IMR-90 (cell line): ENCODE results near the gene TOMM6. TPM values are rescaled to one million over a fixed set of nuclear protein-coding genes. Genes with fewer than 3 reads are reported as not detected.

ENCODE experiments used
- ATAC-seq: fragments of 200-7000 bp; cut with Tn5 transposase; 2 replicates; pipeline ENCODE4 v1.9.1; 2020; ENCODE audit warnings: low read depth, mild to moderate bottlenecking, moderate library complexity
- BruUV-seq: library from RNA; stranded (reverse); fragments of 400-500 nt; replicated peaks from 2 replicates; lab custom pipeline; 2021; lab: Mats Ljungman, UMichigan
- CTCF ChIA-PET: fragments of 300-600 bp; formaldehyde crosslinking; extraction: SDS; loops from one replicate; lab custom pipeline; 2021; ENCODE audit warnings: antibody characterized with exemption; lab: Yijun Ruan, JAX
- POLR2A ChIA-PET: fragments of 300-600 bp; sonication (Branson Sonifier 250); formaldehyde crosslinking; loops from one replicate; lab custom pipeline; 2022; ENCODE audit warnings: antibody characterized with exemption; ENCODE audit not compliant: unreplicated experiment; lab: Charles Lee
- DNase-seq: peaks from one replicate; pipeline ENCODE4 v3.0.0; 2013
- H2AFZ ChIP-seq: replicated peaks from 2 replicates; pipeline ENCODE3; 2013; ENCODE audit warnings: low read length, mild to moderate bottlenecking; ENCODE audit not compliant: poor library complexity
- H2AK5ac ChIP-seq: 2 replicates; pipeline ENCODE4 v1.6.1; 2013; ENCODE audit warnings: low read depth, low read length, inconsistent platforms
- H2AK9ac ChIP-seq: replicated peaks from 2 replicates; pipeline ENCODE3; 2013; ENCODE audit warnings: mild to moderate bottlenecking, low read depth, low read length, moderate library complexity; ENCODE audit not compliant: poor library complexity
- H2BK120ac ChIP-seq: 2 replicates; pipeline ENCODE4 v1.6.1; 2013; ENCODE audit warnings: low read depth, low read length, inconsistent platforms
- H2BK15ac ChIP-seq: 3 replicates; pipeline ENCODE4 v1.6.1; 2013; ENCODE audit warnings: low read depth, low read length, inconsistent platforms
- H2BK20ac ChIP-seq: 2 replicates; pipeline ENCODE4 v1.6.1; 2013; ENCODE audit warnings: low read depth, mild to moderate bottlenecking, inconsistent platforms, low read length, moderate library complexity
- H2BK5ac ChIP-seq: 2 replicates; pipeline ENCODE4 v1.6.1; 2013; ENCODE audit warnings: mild to moderate bottlenecking, low read depth, low read length, inconsistent platforms; ENCODE audit not compliant: poor library complexity, severe bottlenecking
- H3K14ac ChIP-seq: replicated peaks from 2 replicates; pipeline ENCODE4 v1.6.1; 2013; ENCODE audit warnings: low read depth, low read length, inconsistent platforms
- H3K18ac ChIP-seq: 2 replicates; pipeline ENCODE4 v1.6.1; 2013; ENCODE audit warnings: low read depth, low read length, control low read depth
- H3K23ac ChIP-seq: 2 replicates; pipeline ENCODE4 v1.6.1; 2013; ENCODE audit warnings: low read depth, low read length, inconsistent platforms
- H3K27ac ChIP-seq: 2 replicates; pipeline ENCODE4 v1.5.1; 2013; ENCODE audit warnings: mild to moderate bottlenecking, control low read depth, low read length; ENCODE audit not compliant: insufficient read depth
- H3K27me3 ChIP-seq: 2 replicates; pipeline ENCODE4 v1.6.1; 2013; ENCODE audit warnings: low read length; ENCODE audit not compliant: control insufficient read depth, insufficient read depth
- H3K36me3 ChIP-seq: 2 replicates; pipeline ENCODE4 v1.6.1; 2013; ENCODE audit warnings: low read length, mixed read lengths; ENCODE audit not compliant: control insufficient read depth, insufficient read depth
- H3K4ac ChIP-seq: 2 replicates; pipeline ENCODE4 v1.6.1; 2013; ENCODE audit warnings: low read depth, low read length, inconsistent platforms
- H3K4me1 ChIP-seq: 2 replicates; pipeline ENCODE4 v1.6.1; 2013; ENCODE audit warnings: low read length, mixed read lengths; ENCODE audit not compliant: control insufficient read depth, insufficient read depth
- H3K4me2 ChIP-seq: 2 replicates; pipeline ENCODE4 v1.6.1; 2013; ENCODE audit warnings: low read depth, mild to moderate bottlenecking, control low read depth, low read length, moderate library complexity
- H3K4me3 ChIP-seq: 2 replicates; pipeline ENCODE4 v1.5.1; 2013; ENCODE audit warnings: low read depth, mild to moderate bottlenecking, control low read depth, low read length, moderate library complexity; ENCODE audit not compliant: insufficient read depth
- H3K56ac ChIP-seq: 2 replicates; pipeline ENCODE4 v1.6.1; 2013; ENCODE audit warnings: low read length, inconsistent platforms; ENCODE audit not compliant: insufficient read depth; ENCODE audit errors: extremely low read depth
- H3K79me1 ChIP-seq, 2 experiments: 2 replicates each; pipeline ENCODE4 v1.6.1; 2013; ENCODE audit warnings: low read length in 2 of 2, inconsistent platforms in 1 of 2, low read depth in 1 of 2
- H3K9ac ChIP-seq: 2 replicates; pipeline ENCODE4 v1.6.1; 2013; ENCODE audit warnings: low read depth, low read length, control low read depth
- H3K9me1 ChIP-seq: 2 replicates; pipeline ENCODE4 v1.6.1; 2013; ENCODE audit warnings: low read length, inconsistent platforms; ENCODE audit not compliant: insufficient read depth
- H3K9me3 ChIP-seq: 2 replicates; pipeline ENCODE4 v1.6.1; 2013; ENCODE audit warnings: low read length; ENCODE audit not compliant: control insufficient read depth, insufficient read depth
- H4K20me1 ChIP-seq: 2 replicates; pipeline ENCODE4 v1.6.1; 2013; ENCODE audit warnings: low read length, inconsistent platforms; ENCODE audit not compliant: insufficient read depth
- H4K5ac ChIP-seq: 2 replicates; pipeline ENCODE4 v1.6.1; 2013; ENCODE audit warnings: mild to moderate bottlenecking, low read depth, low read length, control low read depth
- H4K8ac ChIP-seq, 2 experiments: 2 replicates each; pipeline ENCODE4 v1.6.1; 2013; ENCODE audit warnings: low read depth in 2 of 2, low read length in 2 of 2, control low read depth in 1 of 2, inconsistent platforms in 1 of 2
- H4K91ac ChIP-seq: 2 replicates; pipeline ENCODE4 v1.6.1; 2013; ENCODE audit warnings: low read depth, low read length, inconsistent platforms; ENCODE audit not compliant: insufficient read depth
- BHLHE40 ChIP-seq: fragments of 150-350 bp; IDR thresholded peaks from 2 replicates; pipeline ENCODE4 v1.6.1; 2016; ENCODE audit warnings: mild to moderate bottlenecking, low read depth, low read length
- CHD1 ChIP-seq: IDR thresholded peaks from 2 replicates; pipeline ENCODE4 v1.6.1; 2012; ENCODE audit warnings: low read depth, low read length, improper control_type of control experiment
- CTCF ChIP-seq: conservative IDR thresholded peaks from 2 replicates; pipeline ENCODE4 v1.5.1; 2012; ENCODE audit warnings: mild to moderate bottlenecking, low read depth, low read length, improper control_type of control experiment
- ELK1 ChIP-seq: fragments of 150-350 bp; IDR thresholded peaks from 2 replicates; pipeline ENCODE4 v1.6.1; 2016; ENCODE audit warnings: low read depth, mild to moderate bottlenecking, low read length, moderate library complexity, borderline replicate concordance
- FOS ChIP-seq: fragments of 150-350 bp; IDR thresholded peaks from 2 replicates; pipeline ENCODE4 v1.6.1; 2016; ENCODE audit warnings: low read depth, low read length
- MXI1 ChIP-seq: IDR thresholded peaks from 2 replicates; pipeline ENCODE4 v1.6.1; 2012; ENCODE audit warnings: low read depth, mild to moderate bottlenecking, low read length, moderate library complexity, borderline replicate concordance
- NFE2L2 ChIP-seq: fragments of 150-350 bp; IDR thresholded peaks from 2 replicates; pipeline ENCODE4 v1.6.1; 2016; ENCODE audit warnings: low read depth, mild to moderate bottlenecking, low read length
- POLR2A ChIP-seq: IDR thresholded peaks from 2 replicates; pipeline ENCODE4 v1.6.1; 2012; ENCODE audit warnings: mild to moderate bottlenecking, low read depth, low read length
- RAD21 ChIP-seq: IDR thresholded peaks from 2 replicates; pipeline ENCODE4 v1.6.1; 2012; ENCODE audit warnings: low read length, improper control_type of control experiment
- RCOR1 ChIP-seq: IDR thresholded peaks from 2 replicates; pipeline ENCODE4 v1.6.1; 2012; ENCODE audit warnings: mild to moderate bottlenecking, low read length, improper control_type of control experiment; ENCODE audit not compliant: insufficient replicate concordance
- RFX5 ChIP-seq: IDR thresholded peaks from 2 replicates; pipeline ENCODE4 v1.8.0; 2012; ENCODE audit warnings: low read depth, mild to moderate bottlenecking, low read length, moderate library complexity
- WGBS, 2 experiments: methylation state at CpG; one replicate each; pipeline versions ENCODE4 v1.1.5 to v1.1.7; 2013; ENCODE audit warnings: missing lambda C conversion rate in 2 of 2; ENCODE audit not compliant: insufficient read length in 1 of 2; ENCODE audit errors: extremely low coverage in 2 of 2; 5-methylcytosine and 5-hydroxymethylcytosine counted together
- dilution Hi-C: fragments of 300-500 bp; cut with HindIII; formaldehyde crosslinking; loops from one replicate; pipeline ENCODE4 v1.14.3; 2018; ENCODE audit warnings: low sequenced_read_pairs; ENCODE audit not compliant: unreplicated experiment
- in situ Hi-C: fragments of 300-500 bp; cut with MboI; formaldehyde crosslinking; loops from 3 replicates; pipeline ENCODE4 v1.14.3; 2019; ENCODE audit warnings: low sequenced_read_pairs, inconsistent platforms, mixed read lengths
- intact Hi-C: fragments of 100-400 bp; cut with micrococcal nuclease; formaldehyde crosslinking; loops from 2 replicates; pipeline ENCODE4 v1.10.0; 2022
- polyA plus RNA-seq, 3 experiments: library from polyadenylated mRNA; depleted of rRNA; stranded (reverse); fragments of >200 nt; gene quantifications; 2 replicates each; pipeline ENCODE4 v1.2.3, GENCODE V29; 2012; ENCODE audit warnings: low replicate concordance in 1 of 3
- total RNA-seq: library from RNA; depleted of rRNA; stranded (reverse); fragments of >200 nt; gene quantifications from 2 replicates; pipeline ENCODE4 v1.2.3, GENCODE V29; 2012

The TOMM6 gene
- total and polyA plus RNA-seq, 2 of the 4 experiments (the other 2 are of a cell fraction) = 128 to 227 TPM

- Histone ChIP-seq H3K9me3 (no peaks in the 10 kb centered on the region), H3K4ac (peak overlapping the region; percentile 47), H3K18ac (no peak overlapping the region), H3K4me2 (peak overlapping the region; percentile 96), H3K4me3 (peak overlapping the region; percentile 54), H3K9me1 (no peaks in the 10 kb centered on the region; the same call in 1 of the 2 replicates), H3K27ac (no peak overlapping the region), H4K5ac (peak overlapping the region; percentile 60; the same call in 1 of the 2 replicates), H3K14ac (peak overlapping the region; percentile 44; the same call in 1 of the 2 replicates), H3K4me1 (peaks cover 9% of the 10 kb centered on the region), H2AK5ac (0 out of 2 replicates have a peak overlapping the region, but pooled peaks have one; percentile 29), H2BK20ac (no peak overlapping the region), H3K9ac (peak overlapping the region; percentile 80), H2BK120ac (no peak overlapping the region), H4K20me1 (no peaks in the 10 kb centered on the region), H2BK5ac (no peak overlapping the region), H2AK9ac (peak overlapping the region; percentile 48), H4K8ac (peak overlapping the region; percentile 40 to 66; a peak in 1 of 4 replicates), H3K79me1 (peaks cover 10 to 24% of the 10 kb centered on the region in 2 experiments), H2AFZ (peak overlapping the region; percentile 93), H3K27me3 (no peaks in the 10 kb centered on the region), H3K23ac (peak overlapping the region; percentile 26; the same call in 1 of the 2 replicates), H2BK15ac (no peak overlapping the region), H4K91ac (no peak overlapping the region), H3K56ac (no peak overlapping the region), H3K36me3 (peaks cover 17% of the 10 kb centered on the region)
- intact Hi-C loops (loop anchor here (5.0 kb wide), 1 partner anchor 82 kb away; no protein-coding TSS in a partner anchor), in situ Hi-C loops (no loop called here), dilution Hi-C loops (no loop called here)
- TF ChIP-seq MXI1 = no peak
- TF ChIP-seq POLR2A = no peak
- TF ChIP-seq RAD21 = no peak
- no peak for TF ChIP-seq RCOR1
- TF ChIP-seq CTCF = no peak
- no peak for TF ChIP-seq CHD1
- TF ChIP-seq RFX5 = no peak
- no peak for TF ChIP-seq FOS
- TF ChIP-seq BHLHE40 = no peak
- no peak for TF ChIP-seq NFE2L2
- no peak for TF ChIP-seq ELK1
- no peak for DNase-seq
- no peak for ATAC-seq
- ChIA-PET CTCF (no interaction called here), POLR2A (interaction anchor here (0.6 kb wide), 1 partner anchor 45 kb away, joined by 12 read pairs; no protein-coding TSS in a partner anchor)
- no TSS peak for BruUV-seq
- no CpG with 5 or more reads among the region's 6 CpGs for WGBS, 2 experiments
Observed at GRCh38 chr6:41778895-41779294, 8.6 kb upstream of the TOMM6 start.
